CD4-positive, alpha-beta T cell treated with Interleukin-1 beta for 1 hour (primary cell): ENCODE data around the gene BRD7.

Experiments used
- DNase-seq, 2 donors: peaks; one replicate each; pipeline ENCODE4 v3.0.0-alpha.2; 2020 to 2022

BRD7 gene

GRCh38 chr16:50388496-50388895 lies 19.7 kb upstream of the BRD7 start:
- DNase-seq: no peak

GRCh38 chr16:50386774-50387173 lies 18.0 kb upstream of the BRD7 start:
- DNase-seq: no peak

- no peak for DNase-seq
Observed at GRCh38 chr16:50386139-50386538, 17.4 kb upstream of the BRD7 start.

GRCh38 chr16:50384500-50385135 lies 15.8 kb upstream of the BRD7 start:
- DNase-seq: no peak

- DNase-seq: no peak
Observed at GRCh38 chr16:50381679-50382440, 13.1 kb upstream of the BRD7 start.

GRCh38 chr16:50378417-50378816 lies 9.6 kb upstream of the BRD7 start:
- no peak for DNase-seq

- DNase-seq: no peak
Observed at GRCh38 chr16:50377001-50377400, 8.2 kb upstream of the BRD7 start.

GRCh38 chr16:50373780-50374179 lies 5.0 kb upstream of the BRD7 start:
- DNase-seq: no peak

- DNase-seq: no peak
Observed at GRCh38 chr16:50373345-50373701, 4.5 kb upstream of the BRD7 start.

GRCh38 chr16:50372611-50373344 lies 4.0 kb upstream of the BRD7 start:
- DNase-seq: no peak

GRCh38 chr16:50371936-50372595 lies 3.3 kb upstream of the BRD7 start:
- no peak for DNase-seq

GRCh38 chr16:50371036-50371716 lies 2.4 kb upstream of the BRD7 start:
- DNase-seq: no peak

GRCh38 chr16:50369133-50369804 lies 481 bp upstream of the BRD7 start:
- no peak for DNase-seq

GRCh38 chr16:50367777-50368409 lies 895 bp downstream of the BRD7 start:
- no peak for DNase-seq

- DNase-seq: no peak
Observed at GRCh38 chr16:50365791-50366575, 2.8 kb downstream of the BRD7 start.

- no peak for DNase-seq
Observed at GRCh38 chr16:50363656-50364055, 5.1 kb downstream of the BRD7 start.

GRCh38 chr16:50360779-50361178 lies 8.0 kb downstream of the BRD7 start:
- no peak for DNase-seq

- DNase-seq: no peak
Observed at GRCh38 chr16:50360033-50360778, 8.6 kb downstream of the BRD7 start.

GRCh38 chr16:50359626-50360025 lies 9.2 kb downstream of the BRD7 start:
- DNase-seq: no peak
